ENCODE results near the gene RELA. TPM values are rescaled to one million over a fixed set of nuclear protein-coding genes. Genes with fewer than 3 reads are reported as not detected.

The RELA gene
- total RNA-seq, 1 experiment from 2014 or later = 83.0 TPM

GRCh38 chr11:65636108-65637031 is 26.3 kb downstream of the RELA start:
- Mint-ChIP-seq H3K27me3 (ENCODE audit: insufficient read depth, unreplicated experiment) (no peaks in the 10 kb centered on the region), H3K27ac (ENCODE audit: low read depth, unreplicated experiment) (no peak overlapping the region), H3K36me3 (ENCODE audit: insufficient read depth, unreplicated experiment) (peaks cover 45% of the 10 kb centered on the region), H3K4me3 (ENCODE audit: unreplicated experiment) (no peak overlapping the region), H3K9me3 (ENCODE audit: unreplicated experiment) (no peaks in the 10 kb centered on the region), H3K4me1 (ENCODE audit: insufficient read depth, unreplicated experiment) (peaks cover 6% of the 10 kb centered on the region)
- intact Hi-C loops (cut with micrococcal nuclease) = no loop called here
- DNase-seq (ENCODE audit: unreplicated experiment) = no peak
- POLR2A ChIA-PET = interaction anchor here (1.6 to 2.5 kb wide), 3 partner anchors 14 to 21 kb away, joined by 4 to 12 read pairs (median 9); partner anchors contain the start of gene PCNX3
- no peak for TF ChIP-seq CTCF (IDR thresholded peaks at IDR 0.05; ENCODE audit: unreplicated experiment)
- CTCF ChIA-PET = interaction anchor here (0.6 to 0.7 kb wide), 2 partner anchors 88 to 361 kb away, joined by 3 read pairs; no protein-coding TSS in a partner anchor
- BruUV-seq (replicated peaks) = no TSS peak

- H3K4me3 Mint-ChIP-seq (ENCODE audit: unreplicated experiment) = no peak overlapping the region
- peaks cover 6% of the 10 kb centered on the region for H3K4me1 Mint-ChIP-seq (ENCODE audit: insufficient read depth, unreplicated experiment)
- intact Hi-C loops (cut with micrococcal nuclease) = no loop called here
- CTCF ChIA-PET = interaction anchor here (0.7 kb wide), 1 partner anchor 360 kb away, joined by 3 read pairs; no protein-coding TSS in a partner anchor
- no peak for TF ChIP-seq CTCF (IDR thresholded peaks at IDR 0.05; ENCODE audit: unreplicated experiment)
- no peaks in the 10 kb centered on the region for H3K27me3 Mint-ChIP-seq (ENCODE audit: insufficient read depth, unreplicated experiment)
- no peak for DNase-seq (ENCODE audit: unreplicated experiment)
- no peak overlapping the region for H3K27ac Mint-ChIP-seq (ENCODE audit: low read depth, unreplicated experiment)
- POLR2A ChIA-PET = no interaction called here
- peaks cover 45% of the 10 kb centered on the region for H3K36me3 Mint-ChIP-seq (ENCODE audit: insufficient read depth, unreplicated experiment)
- BruUV-seq (replicated peaks) = no TSS peak
- no peaks in the 10 kb centered on the region for H3K9me3 Mint-ChIP-seq (ENCODE audit: unreplicated experiment)
These were observed 27.6 kb downstream of the RELA start for GRCh38 chr11:65634905-65635731.

GRCh38 chr11:65634440-65634839 is 28.3 kb downstream of the RELA start:
- peaks cover 6% of the 10 kb centered on the region for H3K4me1 Mint-ChIP-seq (ENCODE audit: insufficient read depth, unreplicated experiment)
- peaks cover 50% of the 10 kb centered on the region for H3K36me3 Mint-ChIP-seq (ENCODE audit: insufficient read depth, unreplicated experiment)
- no peaks in the 10 kb centered on the region for H3K27me3 Mint-ChIP-seq (ENCODE audit: insufficient read depth, unreplicated experiment)
- no TSS peak for BruUV-seq (replicated peaks)
- ChIA-PET POLR2A (no interaction called here), CTCF (no interaction called here)
- no peak overlapping the region for H3K27ac Mint-ChIP-seq (ENCODE audit: low read depth, unreplicated experiment)
- no peak for DNase-seq (ENCODE audit: unreplicated experiment)
- H3K9me3 Mint-ChIP-seq (ENCODE audit: unreplicated experiment) = no peaks in the 10 kb centered on the region
- no peak for TF ChIP-seq CTCF (IDR thresholded peaks at IDR 0.05; ENCODE audit: unreplicated experiment)
- intact Hi-C loops (cut with micrococcal nuclease) = no loop called here
- no peak overlapping the region for H3K4me3 Mint-ChIP-seq (ENCODE audit: unreplicated experiment)

- H3K36me3 Mint-ChIP-seq (ENCODE audit: insufficient read depth, unreplicated experiment) = peaks cover 53% of the 10 kb centered on the region
- H3K27me3 Mint-ChIP-seq (ENCODE audit: insufficient read depth, unreplicated experiment) = no peaks in the 10 kb centered on the region
- intact Hi-C loops (cut with micrococcal nuclease) = no loop called here
- ChIA-PET POLR2A (no interaction called here), CTCF (no interaction called here)
- no peaks in the 10 kb centered on the region for H3K9me3 Mint-ChIP-seq (ENCODE audit: unreplicated experiment)
- TF ChIP-seq CTCF (IDR thresholded peaks at IDR 0.05; ENCODE audit: unreplicated experiment) = no peak
- no peak for DNase-seq (ENCODE audit: unreplicated experiment)
- no peak overlapping the region for H3K4me3 Mint-ChIP-seq (ENCODE audit: unreplicated experiment)
- peaks cover 6% of the 10 kb centered on the region for H3K4me1 Mint-ChIP-seq (ENCODE audit: insufficient read depth, unreplicated experiment)
- H3K27ac Mint-ChIP-seq (ENCODE audit: low read depth, unreplicated experiment) = no peak overlapping the region
- no TSS peak for BruUV-seq (replicated peaks)
These were observed 28.6 kb downstream of the RELA start for GRCh38 chr11:65634109-65634436.

Measured in MCF 10A (cell line).